GM21576 (cell line): Measurements from ENCODE around the gene IQGAP3.
"Not testable (repeated sequence)": the region's sequence is repeated elsewhere in the genome, so short reads cannot be mapped to it uniquely, and the experiment has no call there.

Experiments used
- ATAC-seq: cut with Tn5 transposase; IDR thresholded peaks from one replicate; pipeline ENCODE4 v1.9.1; 2021; ENCODE audit warnings: mild to moderate bottlenecking, moderate library complexity; ENCODE audit not compliant: unreplicated experiment

The IQGAP3 gene

DNA sequence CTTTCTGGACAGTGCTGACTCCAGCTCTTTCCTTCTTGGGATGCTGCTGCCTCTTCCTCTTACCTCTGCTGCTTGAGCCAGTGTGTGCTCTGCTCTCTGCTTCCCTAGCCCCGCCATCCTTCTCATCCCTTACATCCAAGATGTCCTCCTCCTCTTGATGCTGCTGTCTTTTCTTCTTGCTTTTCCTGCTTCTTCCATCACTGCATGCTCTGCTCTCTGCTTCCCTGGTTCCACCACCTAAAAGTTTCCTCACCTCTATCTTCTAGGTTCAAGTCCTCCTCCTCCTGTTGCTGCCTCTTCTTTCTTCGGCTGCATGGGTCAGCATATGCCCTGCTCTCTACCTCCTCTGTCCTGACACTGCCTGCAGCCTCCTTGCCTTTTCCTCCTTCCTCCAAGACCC is 22.7 kb upstream of the IQGAP3 start:
- no peak for ATAC-seq

DNA sequence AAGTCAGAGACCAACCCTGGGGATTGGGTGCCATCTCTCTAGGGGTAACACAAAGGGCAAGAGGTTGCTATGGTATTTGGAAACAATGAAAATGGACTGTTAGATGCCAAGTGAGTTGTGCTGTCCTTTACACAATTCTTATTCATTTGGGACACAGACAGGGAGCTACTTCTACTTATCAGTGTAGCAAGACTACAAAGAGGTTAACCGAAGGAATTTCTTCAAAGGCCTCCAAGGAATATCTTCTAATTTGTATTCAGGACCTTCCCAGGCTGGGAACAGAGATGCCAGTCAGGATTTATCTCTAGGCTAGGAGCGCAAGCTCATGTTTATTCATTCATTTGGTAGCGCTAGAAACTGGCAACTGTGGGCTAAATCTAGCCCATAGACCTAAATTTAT is 21.8 kb upstream of the IQGAP3 start:
- no peak for ATAC-seq

DNA sequence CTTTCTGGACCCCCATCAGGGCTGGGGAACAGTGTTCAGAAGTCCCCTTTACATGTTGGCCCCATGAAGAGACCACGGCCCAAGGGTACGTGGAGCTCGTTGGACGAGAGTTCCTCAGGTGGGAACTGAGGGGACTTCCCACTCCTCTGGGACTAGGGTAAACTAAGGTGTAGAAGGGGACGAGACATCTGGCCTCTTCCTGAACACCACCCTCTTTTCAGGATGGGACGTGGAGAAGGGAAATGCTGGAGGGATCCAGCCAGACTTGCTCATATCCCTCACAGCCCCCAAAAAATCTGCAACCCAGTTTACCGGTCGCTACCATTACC is 21.3 kb upstream of the IQGAP3 start:
- ATAC-seq, result no peak

DNA sequence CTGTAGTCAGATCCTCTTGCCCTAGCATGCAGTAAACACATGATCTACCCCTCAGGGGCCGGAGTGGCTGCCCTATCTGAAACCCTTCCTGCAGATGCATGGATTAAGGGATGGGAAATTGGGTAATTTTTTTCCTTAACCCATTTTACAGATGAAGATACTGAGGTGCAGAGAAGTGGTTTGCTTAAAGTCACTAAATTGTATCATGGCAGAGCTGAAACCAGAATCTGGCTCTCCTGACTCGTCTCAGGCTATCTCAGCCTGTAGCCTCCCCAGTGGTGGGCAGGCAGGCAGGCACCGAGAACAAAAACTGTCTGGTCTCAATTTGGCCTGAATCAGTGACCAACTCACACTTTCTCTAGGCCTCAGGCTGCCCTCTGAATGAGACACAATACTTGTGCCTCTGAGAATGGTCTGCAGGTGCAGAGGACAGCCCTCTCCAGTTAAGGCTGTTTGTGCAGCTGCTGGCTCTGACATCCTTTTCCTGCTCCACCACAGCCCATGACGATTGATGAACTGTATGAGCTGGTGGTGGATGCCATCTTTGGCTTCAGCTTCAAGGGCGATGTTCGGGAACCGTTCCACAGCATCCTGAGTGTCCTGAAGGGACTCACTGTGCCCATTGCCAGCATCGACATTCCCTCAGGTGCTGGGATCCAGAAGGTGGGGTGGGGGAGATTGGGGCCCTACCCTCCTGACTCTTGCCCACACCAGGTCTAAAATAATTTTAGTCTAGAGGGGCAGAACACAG is 20.7 kb upstream of the IQGAP3 start:
- ATAC-seq, result no peak

DNA sequence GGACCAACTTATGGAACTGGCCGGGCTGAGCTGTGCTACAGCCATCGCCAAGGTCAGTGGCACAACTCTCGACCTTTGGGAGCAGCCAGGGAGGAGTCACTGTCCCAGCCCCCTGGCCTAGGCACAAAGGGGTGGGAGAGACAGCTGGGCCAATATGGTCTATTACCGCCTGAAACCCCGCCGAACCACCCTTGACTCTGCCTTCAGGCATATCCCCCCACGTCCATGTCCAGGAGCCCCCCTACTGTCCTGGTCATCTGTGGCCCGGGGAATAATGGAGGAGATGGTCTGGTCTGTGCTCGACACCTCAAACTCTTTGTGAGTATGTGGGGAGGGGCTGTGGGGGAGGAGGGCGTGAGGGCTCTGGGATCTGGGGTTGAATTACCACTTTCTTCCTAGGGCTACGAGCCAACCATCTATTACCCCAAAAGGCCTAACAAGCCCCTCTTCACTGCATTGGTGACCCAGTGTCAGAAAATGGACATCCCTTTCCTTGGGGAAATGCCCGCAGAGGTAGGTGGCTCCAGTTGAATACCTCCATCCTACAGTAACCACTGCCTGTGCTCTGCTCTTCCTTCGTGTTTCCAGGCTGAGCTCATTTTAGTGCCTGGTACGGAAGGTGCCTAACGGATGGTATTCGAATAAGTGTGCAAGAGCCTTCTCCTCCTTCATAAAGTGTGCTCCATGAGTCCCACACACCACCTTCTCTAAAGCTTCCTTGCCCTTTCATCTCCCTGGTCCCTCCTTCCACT is 20.0 kb upstream of the IQGAP3 start:
- no peak for ATAC-seq

- peak; percentile 81 for ATAC-seq
These were observed 19.2 kb upstream of the IQGAP3 start, which contains the start of gene NAXE for GRCh38 chr1:156591432-156592157. Gene NAXE (plus strand): TSS chr1:156591776. CDS start chr1:156591805, 29 bp downstream.

DNA sequence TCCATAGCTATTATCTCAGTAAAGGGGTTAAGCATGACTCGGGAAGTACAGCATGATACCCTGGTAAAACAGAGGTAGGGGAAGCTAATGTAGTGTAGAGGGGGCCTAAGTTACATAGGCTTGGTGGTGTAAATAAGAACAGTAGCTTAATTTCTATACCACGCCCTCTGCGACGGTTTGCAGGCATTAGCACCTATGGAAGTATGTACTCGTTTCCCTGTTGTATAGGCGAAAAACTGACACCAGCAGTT is 18.7 kb upstream of the IQGAP3 start:
- no peak for ATAC-seq

GRCh38 chr1:156590326-156591180 is 18.2 kb upstream of the IQGAP3 start:
- no peak for ATAC-seq

DNA sequence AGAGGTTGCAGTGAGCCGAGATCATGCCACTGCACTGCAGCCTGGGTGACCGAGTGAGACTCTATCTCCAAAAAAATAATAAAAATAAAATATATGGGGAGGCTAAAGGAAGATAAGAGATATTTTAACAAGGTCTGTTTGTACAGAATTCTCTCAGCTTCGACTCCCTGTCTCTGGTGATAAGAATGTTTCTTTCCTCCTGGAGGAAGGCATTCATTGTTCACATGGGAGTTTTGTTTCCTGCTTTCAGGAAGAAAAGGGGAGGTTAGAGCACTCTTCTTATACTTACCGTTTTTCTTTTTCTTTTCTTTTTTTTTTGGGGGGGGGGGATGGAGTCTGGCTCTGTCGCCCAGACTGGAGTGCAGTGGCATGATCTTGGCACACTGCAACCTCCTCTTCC is 17.2 kb upstream of the IQGAP3 start:
- ATAC-seq, result no peak

DNA sequence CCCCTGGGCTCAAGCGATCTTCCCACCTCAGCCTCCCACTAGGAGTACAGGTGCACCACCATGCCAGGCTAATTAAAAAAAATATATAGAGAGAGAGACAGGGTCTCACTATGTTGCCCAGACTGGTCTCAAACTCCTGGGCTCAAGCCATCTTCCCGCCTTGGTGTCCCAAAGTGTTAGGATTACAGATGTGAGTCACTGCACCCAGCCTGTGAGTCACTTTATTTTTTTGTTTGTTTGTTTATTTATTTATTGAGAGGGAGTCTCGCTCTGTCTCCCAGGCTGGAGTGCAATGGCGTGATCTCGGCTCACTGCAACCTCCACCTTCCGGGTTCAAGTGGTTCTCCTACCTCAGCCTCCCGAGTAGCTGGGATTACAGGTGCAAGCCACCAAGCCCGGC is 15.6 kb upstream of the IQGAP3 start:
- ATAC-seq, result not testable (repeated sequence)

GRCh38 chr1:156586892-156587477 is 14.6 kb upstream of the IQGAP3 start:
- ATAC-seq, result no peak

DNA sequence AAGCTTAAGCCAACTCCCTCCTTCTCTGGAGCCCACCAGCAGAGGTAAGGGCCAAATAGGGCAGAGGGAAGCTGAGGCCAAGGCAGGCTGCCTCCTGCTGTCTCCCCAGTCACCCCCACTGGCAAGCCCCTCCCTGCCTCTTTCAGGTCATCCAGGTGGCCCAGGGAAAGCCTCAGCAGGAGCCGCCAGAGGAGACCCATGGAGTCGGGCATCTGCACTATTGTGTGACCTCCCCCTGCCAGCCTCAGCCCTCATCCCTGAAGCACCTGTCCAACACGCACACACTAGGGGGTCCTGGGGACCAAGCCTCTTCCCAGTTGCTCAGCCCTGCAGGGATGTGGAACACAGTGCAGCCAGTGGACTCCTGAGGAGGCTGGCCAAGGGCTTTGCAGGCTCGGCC is 14.0 kb upstream of the IQGAP3 start:
- ATAC-seq, result no peak

- no peak for ATAC-seq
These were observed 12.4 kb upstream of the IQGAP3 start for GRCh38 chr1:156584813-156585212.

GRCh38 chr1:156583821-156584622 is 11.7 kb upstream of the IQGAP3 start:
- no peak for ATAC-seq

DNA sequence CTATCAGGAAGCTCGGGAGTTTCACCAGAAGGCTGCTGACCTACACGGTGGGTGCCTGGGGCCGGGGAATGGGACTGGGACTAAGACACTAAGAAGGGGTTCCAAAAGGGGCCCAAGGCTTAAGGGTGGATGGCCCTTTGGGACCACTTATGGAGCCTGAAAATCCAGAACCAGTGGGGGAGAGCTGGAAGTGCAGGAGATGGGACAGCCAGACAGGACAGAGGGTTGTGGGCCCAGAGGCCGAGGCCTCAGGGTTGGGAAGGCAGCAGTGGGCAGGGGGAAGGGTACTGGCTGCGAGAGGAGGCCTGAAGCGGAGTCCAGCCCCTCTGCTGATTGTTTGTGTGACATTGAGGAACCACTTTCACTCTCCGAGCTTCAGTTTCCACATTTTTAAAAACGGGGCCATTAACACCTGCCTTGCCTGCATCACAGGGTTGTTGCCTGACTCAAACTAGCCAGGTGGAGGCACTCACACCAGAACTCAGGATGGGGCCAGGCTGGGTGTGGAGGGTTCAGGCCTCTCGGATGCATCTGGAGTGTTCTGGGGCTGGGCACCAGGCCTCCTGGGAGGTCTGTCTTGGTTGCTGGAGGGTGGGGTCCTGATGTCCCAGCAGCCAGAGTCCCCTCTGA is 10.1 kb upstream of the IQGAP3 start:
- ATAC-seq, result no peak

GRCh38 chr1:156581661-156582387 is 9.5 kb upstream of the IQGAP3 start:
- no peak for ATAC-seq

DNA sequence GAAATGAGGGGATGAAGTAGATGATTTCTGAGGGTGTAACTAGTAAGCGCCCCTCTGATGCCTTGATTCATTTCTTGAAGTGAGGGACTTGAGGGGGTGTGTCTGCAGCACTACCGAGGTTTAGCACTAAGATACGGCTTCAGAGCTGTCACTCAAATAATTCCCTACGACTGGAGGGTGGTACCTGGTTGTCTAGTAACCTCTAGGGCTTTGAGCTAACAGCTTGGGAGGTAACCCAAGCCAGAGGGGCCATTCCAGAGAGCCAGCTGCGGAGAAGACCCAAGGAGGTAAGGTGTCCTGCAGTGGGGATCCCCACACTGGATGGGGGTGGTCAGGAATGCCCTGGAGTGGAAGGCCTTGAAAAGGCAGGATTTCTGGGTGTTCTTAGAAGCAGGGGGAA is 7.1 kb upstream of the IQGAP3 start, which contains the start of gene TTC24:
Gene TTC24, plus strand, starts transcription at position 252 of the 400 bp plus-strand sequence. CDS start 1,642 bp downstream, outside the sequence.
- ATAC-seq, result no peak

DNA sequence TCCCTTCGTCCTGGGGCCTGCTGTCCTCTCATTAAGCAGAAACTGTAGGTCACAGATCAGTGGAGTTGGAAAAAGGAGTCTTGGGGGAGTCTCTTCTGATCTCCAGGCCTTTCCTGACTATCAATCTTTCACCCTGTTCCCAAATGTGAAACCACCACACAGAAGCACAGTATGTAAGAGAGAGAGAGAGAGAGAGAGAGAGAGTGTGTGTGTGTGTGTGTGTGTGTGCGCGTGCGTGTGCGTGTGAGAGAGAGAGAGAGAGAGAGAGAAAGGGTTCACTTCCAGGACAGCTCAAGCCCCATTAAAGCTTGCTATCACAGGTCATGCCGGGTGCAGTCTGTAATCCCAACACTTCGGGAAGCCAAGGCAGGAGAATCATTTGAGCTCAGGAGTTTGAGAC is 5.7 kb upstream of the IQGAP3 start:
- no peak for ATAC-seq

- no peak for ATAC-seq
These were observed 5.2 kb upstream of the IQGAP3 start for GRCh38 chr1:156577550-156577949.
